K562 (cell line): Measurements from ENCODE around the gene FRYL. TPM values are rescaled to one million over a fixed set of nuclear protein-coding genes. Genes with fewer than 3 reads are reported as not detected.
A peak's percentile ranks its signal among the peaks of the same experiment; 100 is the strongest.

Source experiments
- BCL6 ChIP-seq: fragments of 250-450 bp; sonication (Bioruptor Pico); IDR thresholded peaks from 2 replicates; pipeline ENCODE4 v1.4.0; 2020
- BCOR ChIP-seq: fragments of 450-650 bp; IDR thresholded peaks from 2 replicates; pipeline ENCODE4 v1.6.1; 2016
- CREB1 ChIP-seq, 2 experiments: sonication (generic) in 1 of 2; formaldehyde crosslinking in 1 of 2; IDR thresholded peaks; 2 replicates each; pipeline versions ENCODE4 v1.6.1 to v1.8.0; 2012 to 2022; ENCODE audit warnings: inconsistent platforms in 1 of 2, mild to moderate bottlenecking in 1 of 2, missing genetic modification reagents in 1 of 2, moderate library complexity in 1 of 2
- CTBP1 ChIP-seq: fragments of 450-650 bp; IDR thresholded peaks from 2 replicates; pipeline ENCODE4 v1.6.1; 2016; ENCODE audit warnings: borderline replicate concordance
- FOXM1 ChIP-seq, 2 experiments: fragments of 450-650 bp in 1 of 2; sonication (generic) in 1 of 2; formaldehyde crosslinking in 1 of 2; IDR thresholded peaks; 2 replicates each; pipeline versions ENCODE4 v1.6.1 to v1.9.0; 2017 to 2022; ENCODE audit warnings: low read depth in 2 of 2, mild to moderate bottlenecking in 2 of 2, missing genetic modification reagents in 1 of 2, moderate library complexity in 1 of 2
- GABPA ChIP-seq: fragments of 200-800 bp; sonication (Bioruptor generic); conservative IDR thresholded peaks from 2 replicates; pipeline ENCODE4 v1.6.1; 2016; ENCODE audit warnings: low read depth, missing genetic modification characterization, missing compliant biosample characterization
- IRF9 ChIP-seq: fragments of 450-650 bp; IDR thresholded peaks from 2 replicates; pipeline ENCODE4 v1.6.1; 2016; ENCODE audit warnings: missing biosample characterization, missing genetic modification characterization
- KDM5B ChIP-seq: fragments of 200-600 bp; sonication (generic); IDR thresholded peaks from 2 replicates; pipeline ENCODE4 v1.6.1; 2012; ENCODE audit warnings: low read depth, mild to moderate bottlenecking, moderate library complexity, low read length, control low read depth, inconsistent platforms; ENCODE audit not compliant: insufficient replicate concordance
- MAFF ChIP-seq: IDR thresholded peaks from 2 replicates; pipeline ENCODE4 v1.6.1; 2012; ENCODE audit warnings: low read length, improper control_type of control experiment
- MCM5 ChIP-seq: fragments of 450-650 bp; IDR thresholded peaks from 2 replicates; pipeline ENCODE4 v1.6.1; 2016; ENCODE audit warnings: low read depth
- MYC ChIP-seq, 2 experiments: fragments of 250-450 bp in 1 of 2; sonication (Bioruptor Pico) in 1 of 2; IDR thresholded peaks; 2 replicates each; pipeline versions ENCODE4 v1.5.1 to v1.6.1; 2012 to 2021; ENCODE audit warnings: low read depth in 2 of 2, borderline replicate concordance in 1 of 2, improper control_type of control experiment in 1 of 2, low read length in 1 of 2, mild to moderate bottlenecking in 1 of 2, moderate library complexity in 1 of 2
- NCOA2 ChIP-seq, 2 experiments: fragments of 450-650 bp; IDR thresholded peaks; 2 replicates each; pipeline ENCODE4 v1.6.1; 2018; ENCODE audit warnings: mild to moderate bottlenecking in 2 of 2, moderate library complexity in 1 of 2; ENCODE audit not compliant: partially characterized antibody in 2 of 2
- NFIC ChIP-seq: fragments of 450-650 bp; IDR thresholded peaks from 2 replicates; pipeline ENCODE4 v1.6.1; 2017; ENCODE audit warnings: mild to moderate bottlenecking, inconsistent platforms
- NKRF ChIP-seq: fragments of 450-650 bp; IDR thresholded peaks from 2 replicates; pipeline ENCODE4 v1.6.1; 2016; ENCODE audit warnings: borderline replicate concordance
- POLR2H ChIP-seq: IDR thresholded peaks from 2 replicates; pipeline ENCODE4 v1.6.1; 2016; ENCODE audit warnings: missing genetic modification characterization, low read depth, mild to moderate bottlenecking, control low read depth, missing compliant biosample characterization, moderate library complexity
- PTTG1 ChIP-seq: fragments of 450-650 bp; IDR thresholded peaks from 2 replicates; pipeline ENCODE4 v1.6.1; 2016; ENCODE audit warnings: low read depth, mild to moderate bottlenecking, missing genetic modification characterization, missing compliant biosample characterization
- RAD51 ChIP-seq: fragments of 450-650 bp; IDR thresholded peaks from 2 replicates; pipeline ENCODE4 v1.7.1; 2016; ENCODE audit warnings: low read depth, mild to moderate bottlenecking, borderline replicate concordance
- SMARCE1 ChIP-seq: fragments of 450-650 bp; IDR thresholded peaks from 2 replicates; pipeline ENCODE4 v1.7.1; 2016; ENCODE audit warnings: mild to moderate bottlenecking
- TEAD1 ChIP-seq, 2 experiments: fragments of 450-650 bp in 1 of 2; sonication (generic) in 1 of 2; formaldehyde crosslinking; IDR thresholded peaks; 2 replicates each; pipeline versions ENCODE4 v1.4.0 to v1.8.0; 2020 to 2022; ENCODE audit warnings: mild to moderate bottlenecking in 2 of 2, missing genetic modification reagents in 1 of 2
- ZNF277 ChIP-seq: fragments of 250-450 bp; sonication (Bioruptor Pico); IDR thresholded peaks from 2 replicates; pipeline ENCODE4 v1.8.0; 2022; ENCODE audit warnings: inconsistent platforms, mild to moderate bottlenecking, moderate library complexity, borderline replicate concordance
- ZNF316 ChIP-seq: fragments of 450-650 bp; IDR thresholded peaks from 2 replicates; pipeline ENCODE4 v1.6.1; 2016
- ZNF780A ChIP-seq: fragments of 250-450 bp; sonication (Bioruptor Pico); IDR thresholded peaks from 2 replicates; pipeline ENCODE4 v1.5.0; 2021; ENCODE audit warnings: mild to moderate bottlenecking
- polyA plus RNA-seq, 8 experiments: library from polyadenylated mRNA; depleted of rRNA in 4 of 8; stranded (reverse) in 5 of 8; unstranded in 3 of 8; fragments of >200 nt; fragmentation: Nextera tagmentation in 2 of 8; fragmentation: Illumina TruSeq in 1 of 8; extraction: Ambion mirVana in 2 of 8; extraction: Trizol in 1 of 8; gene quantifications; 2 replicates each; pipeline versions ENCODE4 v1.2.1 to v1.2.3, GENCODE V29; 2011 to 2014; ENCODE audit warnings: inconsistent platforms in 1 of 8, missing spikeins in 1 of 8
- total RNA-seq, 7 experiments: library from RNA; depleted of rRNA in 6 of 7; stranded (reverse); fragments of >200 nt in 6 of 7; fragmentation: Illumina TruSeq in 2 of 7; extraction: Trizol in 2 of 7; gene quantifications; 2 replicates each; pipeline versions ENCODE4 v1.2.1 to v1.2.3, GENCODE V29; 2011 to 2021; ENCODE audit warnings: low replicate concordance in 1 of 7

The FRYL gene
- total and polyA plus RNA-seq, 9 of the 15 experiments (the other 6 are each of a cell fraction or from before 2014, with no cell fraction given), result 7.2 to 34.9 (median 15.9) TPM

GRCh38 chr4:48698029-48698971 lies 81.8 kb downstream of the FRYL start (continued):
- TF ChIP-seq IRF9 (0 out of 2 replicates have a peak, but pooled peaks have one; percentile 56), KDM5B (no peak), ZNF277 (CRISPR knock-in tag) (no peak), POLR2H (tag) (no peak), CREB1 (IDR thresholded peaks at IDR 0.05) (peak; percentile 28; the same call in 1 of the 2 replicates), CREB1 (CRISPR knock-in tag; IDR thresholded peaks at IDR 0.05) (no peak), CTBP1 (peak; percentile 91), ZNF780A (CRISPR knock-in tag) (no peak), MYC (IDR thresholded peaks at IDR 0.05; ENCODE audit: low read depth, low read length) (peak; percentile 54; the same call in 1 of the 2 replicates), MYC (CRISPR knock-in tag; IDR thresholded peaks at IDR 0.05; ENCODE audit: borderline replicate concordance, low read depth) (no peak), MAFF (peak; percentile 16; the same call in 1 of the 2 replicates), MCM5 (no peak), SMARCE1 (peak; percentile 63; the same call in 1 of the 2 replicates), RAD51 (no peak), ZNF316 (peak; percentile 68), NKRF (no peak), TEAD1 (CRISPR knock-in tag; IDR thresholded peaks at IDR 0.05) (peak in 1 of 2 experiments; percentile 68; a peak in 2 of 4 replicates), PTTG1 (tag) (no peak), NFIC (peak; percentile 99), BCOR (0 out of 2 replicates have a peak, but pooled peaks have one; percentile 39), BCL6 (CRISPR knock-in tag) (no peak), GABPA (no peak), NCOA2 (IDR thresholded peaks at IDR 0.05; ENCODE audit: partially characterized antibody in 2 of 2) (peak; percentile 35 to 40), FOXM1 (IDR thresholded peaks at IDR 0.05; ENCODE audit: low read depth) (0 out of 2 replicates have a peak, but pooled peaks have one; percentile 50), FOXM1 (CRISPR knock-in tag; IDR thresholded peaks at IDR 0.05; ENCODE audit: low read depth) (no peak)
